LoVo (cell line): ENCODE results near the gene PNO1.
A peak's percentile ranks its signal among the peaks of the same experiment; 100 is the strongest.
"Not testable (repeated sequence)": the region's sequence is repeated elsewhere in the genome, so short reads cannot be mapped to it uniquely, and the experiment has no call there.

Experiments used
- DNase-seq: peaks from one replicate; pipeline ENCODE4 v3.0.0-alpha.2; 2016; ENCODE audit warnings: low spot score

PNO1 gene

GRCh38 chr2:68157402-68158133 is at the start of gene PNO1:
Gene PNO1, plus strand, starts transcription at chr2:68157888. Its CDS starts 47 bp downstream, at chr2:68157935.
- peak; percentile 94 for DNase-seq

- no peak for DNase-seq
These were observed 49.6 kb upstream of the PNO1 start for GRCh38 chr2:68108120-68108519.

GRCh38 chr2:68110102-68110501 is 47.6 kb upstream of the PNO1 start:
- no peak for DNase-seq

GRCh38 chr2:68115965-68116364 is 41.7 kb upstream of the PNO1 start:
- DNase-seq, result no peak

GRCh38 chr2:68117922-68118321 is 39.8 kb upstream of the PNO1 start:
- DNase-seq, result not testable (repeated sequence)

- no peak for DNase-seq
These were observed 38.9 kb upstream of the PNO1 start for GRCh38 chr2:68118816-68119215.

GRCh38 chr2:68119504-68119903 is 38.2 kb upstream of the PNO1 start:
- no peak for DNase-seq

GRCh38 chr2:68121873-68122679 is 35.6 kb upstream of the PNO1 start:
- peak; percentile 77 for DNase-seq

- no peak for DNase-seq
These were observed 35.1 kb upstream of the PNO1 start for GRCh38 chr2:68122680-68122964.

GRCh38 chr2:68124321-68124720 is 33.4 kb upstream of the PNO1 start:
- DNase-seq, result no peak

GRCh38 chr2:68125821-68126220 is 31.9 kb upstream of the PNO1 start:
- DNase-seq, result no peak

GRCh38 chr2:68126561-68126960 is 31.1 kb upstream of the PNO1 start:
- no peak for DNase-seq

- DNase-seq, result no peak
These were observed 30.1 kb upstream of the PNO1 start for GRCh38 chr2:68127358-68128242.

- no peak for DNase-seq
These were observed 23.6 kb upstream of the PNO1 start for GRCh38 chr2:68134120-68134519.

GRCh38 chr2:68134554-68134953 is 23.1 kb upstream of the PNO1 start:
- no peak for DNase-seq

- DNase-seq, result no peak
These were observed 22.0 kb upstream of the PNO1 start for GRCh38 chr2:68135448-68136320.

GRCh38 chr2:68141875-68142274 is 15.8 kb upstream of the PNO1 start:
- DNase-seq, result no peak

- no peak for DNase-seq
These were observed 6.7 kb upstream of the PNO1 start for GRCh38 chr2:68151037-68151436.

- DNase-seq, result no peak
These were observed 4.9 kb upstream of the PNO1 start for GRCh38 chr2:68152681-68153347.

- DNase-seq, result no peak
These were observed 2.1 kb upstream of the PNO1 start for GRCh38 chr2:68155618-68156017.

GRCh38 chr2:68156419-68156818 is 1.3 kb upstream of the PNO1 start:
- no peak for DNase-seq
